MCF 10A (cell line): ENCODE measurements around the gene SUN5. TPM values are rescaled to one million over a fixed set of nuclear protein-coding genes. Genes with fewer than 3 reads are reported as not detected.

Experiments used
- BruUV-seq: library from RNA; stranded (reverse); fragments of 400-500 nt; replicated peaks from 2 replicates; lab custom pipeline; 2021; lab: Mats Ljungman, UMichigan
- CTCF ChIA-PET: fragments of 300-600 bp; sonication (Branson Sonifier 250); formaldehyde crosslinking; extraction: SDS; loops from one replicate; lab custom pipeline; 2021; ENCODE audit warnings: antibody characterized with exemption, inconsistent platforms; lab: Yijun Ruan, JAX
- POLR2A ChIA-PET: fragments of 300-600, 350-650 bp; sonication (Branson Sonifier 250); formaldehyde crosslinking; extraction: SDS; loops from one replicate; lab custom pipeline; 2020; ENCODE audit warnings: antibody characterized with exemption, inconsistent platforms; lab: Yijun Ruan, JAX
- DNase-seq: peaks from one replicate; pipeline ENCODE4 v3.0.0-alpha.2; 2018; ENCODE audit not compliant: unreplicated experiment
- H3K27ac Mint-ChIP-seq: one replicate; pipeline ENCODE4 v1.8.0; 2022; ENCODE audit warnings: mild to moderate bottlenecking, low read depth, mixed read lengths; ENCODE audit not compliant: unreplicated experiment
- H3K27me3 Mint-ChIP-seq: one replicate; pipeline ENCODE4 v1.8.0; 2022; ENCODE audit warnings: mixed read lengths; ENCODE audit not compliant: insufficient read depth, unreplicated experiment
- H3K36me3 Mint-ChIP-seq: one replicate; pipeline ENCODE4 v1.8.0; 2022; ENCODE audit warnings: mild to moderate bottlenecking, moderate library complexity, mixed read lengths; ENCODE audit not compliant: insufficient read depth, unreplicated experiment
- H3K4me1 Mint-ChIP-seq: one replicate; pipeline ENCODE4 v1.8.0; 2022; ENCODE audit warnings: mixed read lengths; ENCODE audit not compliant: insufficient read depth, unreplicated experiment
- H3K4me3 Mint-ChIP-seq: one replicate; pipeline ENCODE4 v1.8.0; 2022; ENCODE audit warnings: mild to moderate bottlenecking, moderate library complexity, mixed read lengths; ENCODE audit not compliant: unreplicated experiment
- H3K9me3 Mint-ChIP-seq: one replicate; pipeline ENCODE4 v1.8.0; 2022; ENCODE audit warnings: mixed read lengths; ENCODE audit not compliant: unreplicated experiment
- CTCF ChIP-seq: fragments of 200-600 bp; IDR thresholded peaks from one replicate; pipeline ENCODE4 v1.8.0; 2022; ENCODE audit warnings: antibody characterized with exemption, mild to moderate bottlenecking; ENCODE audit not compliant: unreplicated experiment
- intact Hi-C: fragments of 100-400 bp; cut with micrococcal nuclease; formaldehyde crosslinking; loops from 2 replicates; pipeline ENCODE4 v1.14.1; 2022
- total RNA-seq: library from RNA; stranded (reverse); gene quantifications from 2 replicates; pipeline ENCODE4 v1.2.3, GENCODE V29; 2022

Gene SUN5
- total RNA-seq, 1 experiment from 2014 or later = not detected

- H3K27me3 Mint-ChIP-seq = peaks cover 27% of the 10 kb centered on the region
- H3K36me3 Mint-ChIP-seq = no peaks in the 10 kb centered on the region
- DNase-seq = no peak
- ChIA-PET POLR2A (no interaction called here), CTCF (interaction anchor here (0.6 kb wide), 1 partner anchor 348 kb away, joined by 3 read pairs; no protein-coding TSS in a partner anchor)
- no peak overlapping the region for H3K4me3 Mint-ChIP-seq
- H3K27ac Mint-ChIP-seq = no peak overlapping the region
- no peak for TF ChIP-seq CTCF
- no peaks in the 10 kb centered on the region for H3K4me1 Mint-ChIP-seq
- intact Hi-C loops = no loop called here
- no peaks in the 10 kb centered on the region for H3K9me3 Mint-ChIP-seq
- no TSS peak for BruUV-seq
Measured at GRCh38 chr20:32967961-32968457, 36.2 kb downstream of the SUN5 start.

GRCh38 chr20:32966881-32967781, 37.1 kb downstream of the SUN5 start:
- intact Hi-C loops = no loop called here
- peaks cover 30% of the 10 kb centered on the region for H3K27me3 Mint-ChIP-seq
- H3K9me3 Mint-ChIP-seq = no peaks in the 10 kb centered on the region
- no peak overlapping the region for H3K4me3 Mint-ChIP-seq
- no peak for TF ChIP-seq CTCF
- DNase-seq = no peak
- no peaks in the 10 kb centered on the region for H3K4me1 Mint-ChIP-seq
- no peaks in the 10 kb centered on the region for H3K36me3 Mint-ChIP-seq
- CTCF ChIA-PET = interaction anchor here (0.6 kb wide), 3 partner anchors 21 to 916 kb away, joined by 3 to 4 read pairs (median 4); no protein-coding TSS in a partner anchor
- POLR2A ChIA-PET = no interaction called here
- no peak overlapping the region for H3K27ac Mint-ChIP-seq
- BruUV-seq = no TSS peak

- H3K4me3 Mint-ChIP-seq = no peak overlapping the region
- H3K27me3 Mint-ChIP-seq = peaks cover 37% of the 10 kb centered on the region
- ChIA-PET POLR2A (no interaction called here), CTCF (interaction anchor here (0.6 kb wide), 3 partner anchors 20 to 917 kb away, joined by 3 to 4 read pairs (median 4); no protein-coding TSS in a partner anchor)
- intact Hi-C loops = no loop called here
- H3K4me1 Mint-ChIP-seq = no peaks in the 10 kb centered on the region
- H3K27ac Mint-ChIP-seq = no peak overlapping the region
- no peak for DNase-seq
- H3K9me3 Mint-ChIP-seq = no peaks in the 10 kb centered on the region
- no peaks in the 10 kb centered on the region for H3K36me3 Mint-ChIP-seq
- BruUV-seq = no TSS peak
- no peak for TF ChIP-seq CTCF
Measured at GRCh38 chr20:32966382-32966781, 37.9 kb downstream of the SUN5 start.
